GM12878 (cell line): ENCODE data around the gene CEACAM1. TPM values are rescaled to one million over a fixed set of nuclear protein-coding genes. Genes with fewer than 3 reads are reported as not detected.

ENCODE experiments used
- ATAC-seq: fragments of 200-7000 bp; cut with Tn5 transposase; 3 replicates; pipeline ENCODE4 v1.9.1; 2020; ENCODE audit warnings: mild to moderate bottlenecking, moderate library complexity
- BruUV-seq: library from RNA; stranded (reverse); fragments of 400-500 nt; replicated peaks from 2 replicates; lab custom pipeline; 2021; lab: Mats Ljungman, UMichigan
- CTCF ChIA-PET: fragments of 300-600 bp; sonication (Branson Sonifier 250); formaldehyde crosslinking; extraction: SDS; loops from one replicate; lab custom pipeline; 2021; ENCODE audit warnings: inconsistent platforms; lab: Yijun Ruan, JAX
- POLR2A ChIA-PET: fragments of 350-600 bp; formaldehyde crosslinking; extraction: SDS; loops from one replicate; lab custom pipeline; 2021; ENCODE audit warnings: inconsistent platforms; lab: Charles Lee
- RAD21 ChIA-PET: fragments of 300-600 bp; sonication (Branson Sonifier 250); formaldehyde crosslinking; loops from one replicate; lab custom pipeline; 2023; ENCODE audit warnings: antibody characterized with exemption; ENCODE audit not compliant: unreplicated experiment; lab: Charles Lee
- SMC1A ChIA-PET: fragments of 300-600 bp; sonication (Branson Sonifier 250); formaldehyde crosslinking; loops from one replicate; lab custom pipeline; 2023; ENCODE audit not compliant: unreplicated experiment, uncharacterized antibody; lab: Charles Lee
- DNase-seq: peaks from one replicate; pipeline ENCODE4 v3.0.0-alpha.2; 2011; ENCODE audit warnings: low read depth, low spot score
- FAIRE-seq: peaks from 3 replicates; lab custom pipeline; 2011; peaks lifted over from hg19 to GRCh38; lab: Jason Lieb, UNC
- H2AFZ ChIP-seq: 2 replicates; pipeline ENCODE4 v1.6.0; 2011; ENCODE audit warnings: low read depth, low read length, control low read depth; ENCODE audit not compliant: control insufficient read depth
- H3K27ac ChIP-seq: 2 replicates; pipeline ENCODE4 v1.5.1; 2011; ENCODE audit warnings: control low read depth; ENCODE audit not compliant: control insufficient read depth, insufficient read depth
- H3K27me3 ChIP-seq, 2 experiments: replicated peaks in 1 of 2; 2 replicates each; pipeline versions ENCODE4 v1.6.0 to v1.6.1; 2011; ENCODE audit warnings: low read length in 1 of 2; ENCODE audit not compliant: control insufficient read depth in 2 of 2, insufficient read depth in 2 of 2
- H3K36me3 ChIP-seq, 2 experiments: 2 replicates each; pipeline ENCODE4 v1.5.1; 2011; ENCODE audit warnings: low read length in 1 of 2; ENCODE audit not compliant: control insufficient read depth in 2 of 2, insufficient read depth in 2 of 2
- H3K4me1 ChIP-seq: 2 replicates; pipeline ENCODE4 v1.6.1; 2011; ENCODE audit warnings: mild to moderate bottlenecking, low read length, moderate library complexity, mixed read lengths; ENCODE audit not compliant: control insufficient read depth, insufficient read depth
- H3K4me2 ChIP-seq: 2 replicates; pipeline ENCODE4 v1.6.0; 2011; ENCODE audit warnings: control low read depth; ENCODE audit not compliant: control insufficient read depth, insufficient read depth
- H3K4me3 ChIP-seq: fragments of 200-600 bp; sonication (generic); 2 replicates; pipeline ENCODE4 v1.5.1; 2016
- H3K79me2 ChIP-seq: 2 replicates; pipeline ENCODE4 v1.6.0; 2011; ENCODE audit warnings: low read length; ENCODE audit not compliant: control insufficient read depth, insufficient read depth
- H3K9ac ChIP-seq: 2 replicates; pipeline ENCODE4 v1.8.0; 2011; ENCODE audit warnings: low read length, control low read depth, mixed read lengths; ENCODE audit not compliant: control insufficient read depth, insufficient read depth
- H3K9me3 ChIP-seq: replicated peaks from 3 replicates; pipeline ENCODE4 v1.5.1; 2011; ENCODE audit warnings: mild to moderate bottlenecking, low read length; ENCODE audit not compliant: control insufficient read depth, insufficient read depth
- H4K20me1 ChIP-seq: 2 replicates; pipeline ENCODE4 v1.6.0; 2011; ENCODE audit not compliant: control insufficient read depth, insufficient read depth
- BHLHE40 ChIP-seq, 2 experiments: fragments of 450-650 bp in 1 of 2; IDR thresholded peaks; 2 replicates each; pipeline ENCODE4 v1.6.1; 2011 to 2017; ENCODE audit warnings: low read depth in 2 of 2, borderline replicate concordance in 1 of 2, improper control_type of control experiment in 1 of 2, low read length in 1 of 2, mild to moderate bottlenecking in 1 of 2
- CBFB ChIP-seq: IDR thresholded peaks from 2 replicates; pipeline ENCODE4 v1.6.1; 2016; ENCODE audit warnings: antibody characterized with exemption, low read depth
- CHD4 ChIP-seq: fragments of 200-600 bp; sonication (generic); IDR thresholded peaks from 2 replicates; pipeline ENCODE4 v1.6.1; 2016; ENCODE audit warnings: mild to moderate bottlenecking
- DPF2 ChIP-seq: fragments of 450-650 bp; IDR thresholded peaks from 2 replicates; pipeline ENCODE4 v1.6.1; 2017; ENCODE audit warnings: mild to moderate bottlenecking
- GABPA ChIP-seq: IDR thresholded peaks from 2 replicates; pipeline ENCODE4 v1.6.1; 2014; ENCODE audit warnings: antibody characterized with exemption, low read depth, mild to moderate bottlenecking, inconsistent platforms
- NR2F1 ChIP-seq: fragments of 450-650 bp; conservative IDR thresholded peaks from 2 replicates; pipeline ENCODE4 v1.6.1; 2017; ENCODE audit warnings: mild to moderate bottlenecking
- NRF1 ChIP-seq: conservative IDR thresholded peaks from 2 replicates; pipeline ENCODE4 v1.6.1; 2011; ENCODE audit warnings: mild to moderate bottlenecking, low read depth, low read length, improper control_type of control experiment
- POLR2A ChIP-seq: IDR thresholded peaks from 2 replicates; pipeline ENCODE4 v1.6.1; 2011; ENCODE audit warnings: low read depth, mild to moderate bottlenecking, low read length
- RB1 ChIP-seq: fragments of 450-650 bp; formaldehyde crosslinking; IDR thresholded peaks from 2 replicates; pipeline ENCODE4 v1.6.1; 2017; ENCODE audit warnings: mild to moderate bottlenecking, borderline replicate concordance
- RCOR1 ChIP-seq: conservative IDR thresholded peaks from 2 replicates; pipeline ENCODE4 v1.6.1; 2012; ENCODE audit warnings: low read depth, low read length, improper control_type of control experiment
- RELB ChIP-seq: fragments of 450-650 bp; IDR thresholded peaks from 2 replicates; pipeline ENCODE4 v1.6.1; 2017; ENCODE audit warnings: low read depth, mild to moderate bottlenecking, moderate library complexity
- SMC3 ChIP-seq: IDR thresholded peaks from 2 replicates; pipeline ENCODE4 v1.6.1; 2011; ENCODE audit warnings: low read length, improper control_type of control experiment, borderline replicate concordance
- STAT3 ChIP-seq: IDR thresholded peaks from 2 replicates; pipeline ENCODE4 v1.6.1; 2011; ENCODE audit warnings: low read depth, low read length, improper control_type of control experiment
- TARDBP ChIP-seq: IDR thresholded peaks from 2 replicates; pipeline ENCODE4 v1.6.1; 2016; ENCODE audit warnings: borderline replicate concordance
- YY1 ChIP-seq: IDR thresholded peaks from 2 replicates; pipeline ENCODE4 v1.6.1; 2011; ENCODE audit warnings: low read depth, mild to moderate bottlenecking, low read length
- WGBS: methylation state at CpG from one replicate; pipeline ENCODE4 v1.1.6; 2016; ENCODE audit warnings: low lambda C conversion rate; ENCODE audit not compliant: insufficient replicate concordance, insufficient coverage; ENCODE audit errors: missing lambda C conversion rate; 5-methylcytosine and 5-hydroxymethylcytosine counted together
- in situ Hi-C: fragments of 300-500 bp; cut with MboI; formaldehyde crosslinking; loops from 9 replicates; pipeline ENCODE4 v1.14.3; 2018; ENCODE audit warnings: mixed read lengths
- intact Hi-C: fragments of 100-400 bp; cut with micrococcal nuclease; formaldehyde crosslinking; loops from one replicate; pipeline ENCODE4 v1.14.2; 2022; ENCODE audit not compliant: unreplicated experiment
- polyA plus RNA-seq, 11 experiments: library from polyadenylated mRNA; depleted of rRNA in 4 of 11; unstranded in 6 of 11; stranded (reverse) in 5 of 11; fragments of >200 nt; fragmentation: Nextera tagmentation in 4 of 11; fragmentation: Illumina TruSeq in 1 of 11; extraction: Ambion mirVana in 4 of 11; extraction: Trizol in 1 of 11; gene quantifications; 1 replicate in 1 of 11; 2 replicates in 10 of 11; pipeline versions ENCODE4 v1.2.1 to v1.2.3, GENCODE V29; 2011 to 2016; ENCODE audit warnings: inconsistent platforms in 2 of 11, missing spikeins in 2 of 11, low read depth in 1 of 11
- total RNA-seq, 4 experiments: library from RNA; depleted of rRNA in 3 of 4; stranded (reverse); fragments of >200 nt in 3 of 4; fragmentation: Illumina TruSeq in 1 of 4; extraction: Trizol in 1 of 4; gene quantifications; 2 replicates each; pipeline versions ENCODE4 v1.2.1 to v1.2.3, GENCODE V29; 2013 to 2021

CEACAM1 gene
- total and polyA plus RNA-seq, 10 of the 15 experiments (the other 5 are each of a cell fraction or from before 2014, with no cell fraction given) = 3.9 to 24.0 (median 6.5) TPM

DNA sequence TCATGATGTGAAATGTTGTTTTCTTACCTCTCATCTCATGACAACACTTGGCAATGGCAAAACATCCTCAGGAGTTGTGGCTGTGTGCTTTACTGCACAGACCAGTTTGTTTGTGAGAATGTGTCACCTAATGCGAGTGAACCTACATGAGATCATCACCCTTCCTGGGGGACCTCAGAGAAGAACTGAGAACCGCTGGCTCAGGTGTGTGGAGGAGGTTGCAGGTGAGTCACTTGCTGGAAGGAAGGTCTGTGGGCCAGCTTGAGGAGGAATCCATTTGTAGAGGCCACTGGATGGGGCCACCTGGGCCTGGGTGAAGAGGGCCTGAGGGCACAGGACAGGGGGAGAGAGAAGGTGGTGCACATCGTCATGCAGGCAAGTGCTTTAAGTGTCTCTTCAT is 3.0 kb upstream of the CEACAM1 start:
- H3K4me3 ChIP-seq = no peak overlapping the region
- intact Hi-C loops = no loop called here
- in situ Hi-C loops = no loop called here
- peaks cover 14% of the 10 kb centered on the region for H3K4me1 ChIP-seq
- H2AFZ ChIP-seq = no peak overlapping the region
- POLR2A ChIA-PET = interaction anchor here (3.7 kb wide), 1 partner anchor 65 kb away, joined by 32 read pairs; no protein-coding TSS in a partner anchor
- no peak for ATAC-seq
- no peaks in the 10 kb centered on the region for H4K20me1 ChIP-seq
- WGBS = 34% methylated on average over 3 of the region's 3 CpGs
- FAIRE-seq = no peak
- no peak for TF ChIP-seq SMC3
- no peak for TF ChIP-seq CHD4
- no peak for TF ChIP-seq STAT3
- H3K27ac ChIP-seq = no peak overlapping the region
- SMC1A ChIA-PET = interaction anchor here (0.8 to 9.0 kb wide), 8 partner anchors 59 to 94 kb away, joined by 3 to 193 read pairs (median 13); no protein-coding TSS in a partner anchor
- H3K27me3 ChIP-seq = no peaks in the 10 kb centered on the region
- no TSS peak for BruUV-seq
- no peaks in the 10 kb centered on the region; the same call in 1 of the 2 replicates for H3K79me2 ChIP-seq
- no peak overlapping the region for H3K9ac ChIP-seq
- CTCF ChIA-PET = interaction anchor here (0.8 to 7.3 kb wide), 11 partner anchors 16 to 98 kb away, joined by 3 to 250 read pairs (median 31); partner anchors contain the start of gene CXCL17
- H3K9me3 ChIP-seq = no peaks in the 10 kb centered on the region
- RAD21 ChIA-PET = interaction anchor here (0.5 to 7.7 kb wide), 5 partner anchors 17 to 1327 kb away, joined by 3 to 177 read pairs (median 39); no protein-coding TSS in a partner anchor
- no peak for DNase-seq
- H3K36me3 ChIP-seq = no peaks in the 10 kb centered on the region
- H3K4me2 ChIP-seq = no peak overlapping the region

- H3K4me2 ChIP-seq = peak overlapping the region; percentile 95
- no peaks in the 10 kb centered on the region for H3K36me3 ChIP-seq
- 67% methylated on average over 3 of the region's 3 CpGs for WGBS
- no peaks in the 10 kb centered on the region for H4K20me1 ChIP-seq
- H2AFZ ChIP-seq = peak overlapping the region; percentile 97
- no peaks in the 10 kb centered on the region for H3K9me3 ChIP-seq
- no peaks in the 10 kb centered on the region; the same call in 1 of the 2 replicates for H3K79me2 ChIP-seq
- in situ Hi-C loops (loop anchor here (5.0 kb wide), 1 partner anchor 77 kb away; no protein-coding TSS in a partner anchor), intact Hi-C loops (loop anchor here (1.0 kb wide), 2 partner anchors 64 to 79 kb away; no protein-coding TSS in a partner anchor)
- CTCF ChIA-PET = interaction anchor here (1.0 to 7.3 kb wide), 27 partner anchors 7 to 106 kb away, joined by 3 to 250 read pairs (median 8); partner anchors contain the start of gene CXCL17
- peak overlapping the region; percentile 74 for H3K27ac ChIP-seq
- H3K4me3 ChIP-seq = peak overlapping the region; percentile 20; the same call in 1 of the 2 replicates
- H3K9ac ChIP-seq = peak overlapping the region; percentile 64
- RAD21 ChIA-PET = interaction anchor here (1.1 to 7.7 kb wide), 16 partner anchors 15 to 107 kb away, joined by 3 to 177 read pairs (median 9); no protein-coding TSS in a partner anchor
- no peaks in the 10 kb centered on the region for H3K27me3 ChIP-seq
- DNase-seq (no peak), ATAC-seq (peak; percentile 94), FAIRE-seq (peak; percentile 87)
- H3K4me1 ChIP-seq = peaks cover 15% of the 10 kb centered on the region
- BruUV-seq = no TSS peak
- SMC1A ChIA-PET = interaction anchor here (0.9 to 9.0 kb wide), 17 partner anchors 8 to 106 kb away, joined by 3 to 193 read pairs (median 19); partner anchors contain the start of gene CXCL17
- POLR2A ChIA-PET = interaction anchor here (1.0 to 3.7 kb wide), 6 partner anchors 12 to 79 kb away, joined by 3 to 32 read pairs (median 14); no protein-coding TSS in a partner anchor
- TF ChIP-seq RCOR1 = no peak; the same call in 1 of the 2 replicates
- peak; percentile 57 for TF ChIP-seq NR2F1
- no peak for TF ChIP-seq GABPA
- no peak for TF ChIP-seq DPF2
- TF ChIP-seq CBFB = no peak
- TF ChIP-seq YY1 = peak; percentile 80
- no peak for TF ChIP-seq TARDBP
- 0 out of 2 replicates have a peak, but pooled peaks have one; percentile 25 for TF ChIP-seq POLR2A
- TF ChIP-seq RELB = no peak
- TF ChIP-seq BHLHE40 (IDR thresholded peaks at IDR 0.05; ENCODE audit: borderline replicate concordance in 1 of 2, low read depth in 2 of 2, low read length in 1 of 2) = 0 out of 4 replicates have a peak, but pooled peaks of 1 of the 2 experiments have one; percentile 32
- TF ChIP-seq NRF1 = no peak
- no peak for TF ChIP-seq RB1
Observed at GRCh38 chr19:42529248-42529764, 1.0 kb upstream of the CEACAM1 start.
